HG02884 (cell line): ENCODE measurements around the gene CPEB3.
"Not testable (repeated sequence)": the region's sequence is repeated elsewhere in the genome, so short reads cannot be mapped to it uniquely, and the experiment has no call there.

Experiments used
- ATAC-seq: cut with Tn5 transposase; IDR thresholded peaks from one replicate; pipeline ENCODE4 v1.9.1; 2021; ENCODE audit warnings: mild to moderate bottlenecking, moderate library complexity; ENCODE audit not compliant: unreplicated experiment

CPEB3 gene

GRCh38 chr10:92216608-92217007 is 74.3 kb downstream of the CPEB3 start:
- ATAC-seq, result not testable (repeated sequence)

GRCh38 chr10:92215222-92215621 is 75.7 kb downstream of the CPEB3 start:
- ATAC-seq, result not testable (repeated sequence)

- ATAC-seq, result no peak
These were observed 77.8 kb downstream of the CPEB3 start for GRCh38 chr10:92213049-92213448.

- no peak for ATAC-seq
These were observed 82.1 kb downstream of the CPEB3 start for GRCh38 chr10:92208736-92209135.

- ATAC-seq, result no peak
These were observed 82.6 kb downstream of the CPEB3 start for GRCh38 chr10:92208157-92208720.

GRCh38 chr10:92207061-92207460 is 83.8 kb downstream of the CPEB3 start:
- ATAC-seq, result no peak

GRCh38 chr10:92203919-92204623 is 86.8 kb downstream of the CPEB3 start:
- no peak for ATAC-seq

- ATAC-seq, result no peak
These were observed 88.3 kb downstream of the CPEB3 start for GRCh38 chr10:92202536-92202935.

GRCh38 chr10:92200564-92200963 is 90.3 kb downstream of the CPEB3 start:
- no peak for ATAC-seq

- no peak for ATAC-seq
These were observed 103.8 kb downstream of the CPEB3 start for GRCh38 chr10:92187101-92187500.

GRCh38 chr10:92184977-92185376 is 105.9 kb downstream of the CPEB3 start:
- no peak for ATAC-seq

- no peak for ATAC-seq
These were observed 107.7 kb downstream of the CPEB3 start for GRCh38 chr10:92183199-92183598.

GRCh38 chr10:92181575-92181974 is 109.3 kb downstream of the CPEB3 start:
- ATAC-seq, result no peak

- no peak for ATAC-seq
These were observed 110.5 kb downstream of the CPEB3 start for GRCh38 chr10:92180399-92180798.

GRCh38 chr10:92177546-92177945 is 113.3 kb downstream of the CPEB3 start:
- ATAC-seq, result no peak

GRCh38 chr10:92175164-92175563 is 115.7 kb downstream of the CPEB3 start:
- no peak for ATAC-seq

- ATAC-seq, result no peak
These were observed 116.9 kb downstream of the CPEB3 start for GRCh38 chr10:92173996-92174395.

- no peak for ATAC-seq
These were observed 126.7 kb downstream of the CPEB3 start for GRCh38 chr10:92164036-92164696.

GRCh38 chr10:92162541-92162940 is 128.3 kb downstream of the CPEB3 start:
- no peak for ATAC-seq

GRCh38 chr10:92156874-92157773 is 133.8 kb downstream of the CPEB3 start:
- no peak for ATAC-seq

GRCh38 chr10:92150823-92151222 is 140.1 kb downstream of the CPEB3 start:
- no peak for ATAC-seq
